ENCODE data around the gene PAQR4.

Gene PAQR4

GRCh38 chr16:3004781-3005284, 35.7 kb downstream of the PAQR4 start:
- DNase-seq (ENCODE audit: low read depth, low spot score), result no peak

- DNase-seq (ENCODE audit: low read depth, low spot score), result no peak
These were observed 38.2 kb downstream of the PAQR4 start for GRCh38 chr16:3007059-3007956.

- DNase-seq (ENCODE audit: low read depth, low spot score), result no peak
These were observed 39.0 kb downstream of the PAQR4 start for GRCh38 chr16:3007957-3008689.

- DNase-seq (ENCODE audit: low read depth, low spot score), result no peak
These were observed 39.5 kb downstream of the PAQR4 start for GRCh38 chr16:3008690-3009037.

- DNase-seq (ENCODE audit: low read depth, low spot score), result peak; percentile 51
These were observed 40.6 kb downstream of the PAQR4 start for GRCh38 chr16:3009568-3010390.

- DNase-seq (ENCODE audit: low read depth, low spot score), result no peak
These were observed 41.4 kb downstream of the PAQR4 start for GRCh38 chr16:3010510-3010909.

- no peak for DNase-seq (ENCODE audit: low read depth, low spot score)
These were observed 43.1 kb downstream of the PAQR4 start for GRCh38 chr16:3012246-3012645.

GRCh38 chr16:3012828-3013420, 43.8 kb downstream of the PAQR4 start, which contains the start of gene CLDN9:
Gene CLDN9, plus strand, starts transcription at chr16:3012923. Its CDS starts 440 bp downstream, at chr16:3013363.
- DNase-seq (ENCODE audit: low read depth, low spot score), result no peak

GRCh38 chr16:3013491-3013951, 44.4 kb downstream of the PAQR4 start:
- no peak for DNase-seq (ENCODE audit: low read depth, low spot score)

GRCh38 chr16:3013998-3014690, 45.0 kb downstream of the PAQR4 start:
- DNase-seq (ENCODE audit: low read depth, low spot score), result no peak

- DNase-seq (ENCODE audit: low read depth, low spot score), result no peak
These were observed 45.8 kb downstream of the PAQR4 start for GRCh38 chr16:3014971-3015370.

GRCh38 chr16:3015865-3016521, 46.8 kb downstream of the PAQR4 start:
- DNase-seq (ENCODE audit: low read depth, low spot score), result no peak

- DNase-seq (ENCODE audit: low read depth, low spot score), result no peak
These were observed 48.2 kb downstream of the PAQR4 start for GRCh38 chr16:3017344-3017743.

GRCh38 chr16:3017794-3018506, 48.8 kb downstream of the PAQR4 start, which contains the start of gene CLDN6:
Gene CLDN6, minus strand, starts transcription at chr16:3018183. Its CDS starts 2,162 bp downstream, at chr16:3016021.
- DNase-seq (ENCODE audit: low read depth, low spot score), result peak; percentile 76

GRCh38 chr16:3019594-3020246, 50.6 kb downstream of the PAQR4 start:
- no peak for DNase-seq (ENCODE audit: low read depth, low spot score)

- DNase-seq (ENCODE audit: low read depth, low spot score), result peak; percentile 96
These were observed 51.1 kb downstream of the PAQR4 start, which contains the start of gene TNFRSF12A for GRCh38 chr16:3020247-3020603. Gene TNFRSF12A, plus strand, starts transcription at chr16:3020368. Its CDS starts 30 bp downstream, at chr16:3020398.

- peak; percentile 97 for DNase-seq (ENCODE audit: low read depth, low spot score)
These were observed 51.7 kb downstream of the PAQR4 start for GRCh38 chr16:3020604-3021448.

Measured in astrocyte of the hippocampus (primary cell).